SK-N-SH treated with all-trans-retinoic acid at 6 μM for 48 hours (cell line): ENCODE measurements around the gene SLC15A1.

Experiments used
- RARB ChIP-seq: fragments of 250-450 bp; sonication (Bioruptor Pico); IDR thresholded peaks from 2 replicates; pipeline ENCODE4 v1.8.0; 2021; ENCODE audit warnings: mild to moderate bottlenecking, moderate library complexity
- SNAI2 ChIP-seq: fragments of 250-450 bp; sonication (Bioruptor Pico); IDR thresholded peaks from 2 replicates; pipeline ENCODE4 v1.5.0; 2020; ENCODE audit warnings: mild to moderate bottlenecking, moderate library complexity

GRCh38 chr13:98687319-98687718 lies 65.2 kb downstream of the SLC15A1 start:
- TF ChIP-seq RARB (CRISPR knock-in tag) (no peak), SNAI2 (CRISPR knock-in tag) (no peak)
